Stimulated activated CD4-positive, alpha-beta T cell treated with anti-CD3 and anti-CD28 coated beads, Interleukin-4, amount 100 ng/mL, for 4 hours (primary cell): ENCODE results near the gene HNRNPK.
A peak's percentile ranks its signal among the peaks of the same experiment; 100 is the strongest.

ENCODE experiments used
- DNase-seq, 2 experiments: peaks; one replicate each; pipeline ENCODE4 v3.0.0-alpha.2; 2020

The HNRNPK gene

GRCh38 chr9:83979812-83980394, at the start of gene HNRNPK:
TSS of gene HNRNPK (minus strand) at chr9:83980215. CDS start at chr9:83978252, 1,963 bp downstream.
- DNase-seq = peak; percentile 98 to 100

GRCh38 chr9:84027201-84027600, 47.2 kb upstream of the HNRNPK start:
- DNase-seq = no peak

GRCh38 chr9:84024041-84024575, 44.1 kb upstream of the HNRNPK start:
- no peak for DNase-seq

- DNase-seq = no peak
These were observed 27.6 kb upstream of the HNRNPK start for GRCh38 chr9:84007662-84008061.

- DNase-seq = no peak
These were observed 23.2 kb upstream of the HNRNPK start for GRCh38 chr9:84003246-84003645.

GRCh38 chr9:84002344-84002743, 22.3 kb upstream of the HNRNPK start:
- DNase-seq = no peak

GRCh38 chr9:84001621-84002020, 21.6 kb upstream of the HNRNPK start:
- no peak for DNase-seq

- DNase-seq = no peak
These were observed 20.2 kb upstream of the HNRNPK start for GRCh38 chr9:84000186-84000585.

GRCh38 chr9:83999141-83999918, 19.3 kb upstream of the HNRNPK start:
- no peak for DNase-seq

- DNase-seq = no peak
These were observed 16.1 kb upstream of the HNRNPK start for GRCh38 chr9:83996126-83996525.

- DNase-seq = no peak
These were observed 12.9 kb upstream of the HNRNPK start for GRCh38 chr9:83992901-83993300.

- DNase-seq = no peak
These were observed 12.4 kb upstream of the HNRNPK start for GRCh38 chr9:83992407-83992806.

GRCh38 chr9:83991355-83991754, 11.3 kb upstream of the HNRNPK start:
- no peak for DNase-seq

GRCh38 chr9:83988411-83988810, 8.4 kb upstream of the HNRNPK start:
- no peak for DNase-seq

- DNase-seq = no peak
These were observed 7.4 kb upstream of the HNRNPK start for GRCh38 chr9:83987402-83987791.

GRCh38 chr9:83986765-83987401, 6.9 kb upstream of the HNRNPK start:
- no peak for DNase-seq

- no peak for DNase-seq
These were observed 6.2 kb upstream of the HNRNPK start for GRCh38 chr9:83986195-83986594.

- no peak for DNase-seq
These were observed 1.3 kb upstream of the HNRNPK start for GRCh38 chr9:83981126-83981871.

- peak; percentile 98 to 100 for DNase-seq
These were observed 545 bp upstream of the HNRNPK start, which contains the start of gene RMI1 for GRCh38 chr9:83980395-83981125. TSS of gene RMI1 (plus strand) at chr9:83980805. CDS start at chr9:84000987, 20,182 bp downstream.

- DNase-seq = peak; percentile 85 to 87
These were observed 813 bp downstream of the HNRNPK start for GRCh38 chr9:83978992-83979811.

GRCh38 chr9:83977196-83977595, 2.8 kb downstream of the HNRNPK start:
- no peak for DNase-seq
